HG02588 (cell line): ENCODE results near the gene FMNL2.

Source experiments
- ATAC-seq: cut with Tn5 transposase; IDR thresholded peaks from one replicate; pipeline ENCODE4 v1.9.1; 2021; ENCODE audit warnings: mild to moderate bottlenecking, moderate library complexity; ENCODE audit not compliant: unreplicated experiment

The FMNL2 gene

GRCh38 chr2:152548111-152548875 lies 213.3 kb downstream of the FMNL2 start:
- ATAC-seq = no peak

GRCh38 chr2:152548996-152549395 lies 214.0 kb downstream of the FMNL2 start:
- no peak for ATAC-seq

GRCh38 chr2:152549423-152549822 lies 214.4 kb downstream of the FMNL2 start:
- ATAC-seq = no peak

GRCh38 chr2:152550386-152550785 lies 215.4 kb downstream of the FMNL2 start:
- ATAC-seq = no peak

GRCh38 chr2:152552888-152553287 lies 217.9 kb downstream of the FMNL2 start:
- no peak for ATAC-seq

- ATAC-seq = no peak
Observed at GRCh38 chr2:152553518-152553917, 218.5 kb downstream of the FMNL2 start.

- no peak for ATAC-seq
Observed at GRCh38 chr2:152555048-152555447, 220.1 kb downstream of the FMNL2 start.

- ATAC-seq = no peak
Observed at GRCh38 chr2:152556506-152556905, 221.5 kb downstream of the FMNL2 start.

GRCh38 chr2:152557273-152557888 lies 222.4 kb downstream of the FMNL2 start:
- ATAC-seq = no peak

GRCh38 chr2:152558158-152558984 lies 223.4 kb downstream of the FMNL2 start:
- ATAC-seq = no peak

- ATAC-seq = no peak
Observed at GRCh38 chr2:152559008-152559407, 224.0 kb downstream of the FMNL2 start.

- no peak for ATAC-seq
Observed at GRCh38 chr2:152560166-152560565, 225.2 kb downstream of the FMNL2 start.

- no peak for ATAC-seq
Observed at GRCh38 chr2:152560873-152561595, 226.1 kb downstream of the FMNL2 start.

- ATAC-seq = no peak
Observed at GRCh38 chr2:152562198-152562884, 227.4 kb downstream of the FMNL2 start.

- no peak for ATAC-seq
Observed at GRCh38 chr2:152563764-152564163, 228.8 kb downstream of the FMNL2 start.

- peak; percentile 82 for ATAC-seq
Observed at GRCh38 chr2:152564754-152565551, 230.0 kb downstream of the FMNL2 start.

- ATAC-seq = peak; percentile 42
Observed at GRCh38 chr2:152565884-152566727, 231.1 kb downstream of the FMNL2 start.

- no peak for ATAC-seq
Observed at GRCh38 chr2:152566728-152567069, 231.7 kb downstream of the FMNL2 start.

- ATAC-seq = no peak
Observed at GRCh38 chr2:152568531-152568930, 233.6 kb downstream of the FMNL2 start.
